WTC11 (cell line): ENCODE data around the gene FCN3. TPM values are rescaled to one million over a fixed set of nuclear protein-coding genes. Genes with fewer than 3 reads are reported as not detected.

Experiments
- ATF1 ChIP-seq: sonication (generic); formaldehyde crosslinking; IDR thresholded peaks from 2 replicates; pipeline ENCODE4 v1.8.1; 2023; ENCODE audit warnings: mild to moderate bottlenecking, moderate library complexity, missing genetic modification reagents
- ATF3 ChIP-seq: sonication (generic); formaldehyde crosslinking; conservative IDR thresholded peaks from 2 replicates; pipeline ENCODE4 v1.8.1; 2022; ENCODE audit warnings: mild to moderate bottlenecking, missing genetic modification reagents
- CBFB ChIP-seq: sonication (generic); formaldehyde crosslinking; IDR thresholded peaks from 2 replicates; pipeline ENCODE4 v1.8.1; 2022; ENCODE audit warnings: mild to moderate bottlenecking, low read depth, missing genetic modification reagents
- CTCF ChIP-seq: fragments of 200-600 bp; IDR thresholded peaks from 2 replicates; pipeline ENCODE4 v1.8.0; 2022; ENCODE audit warnings: antibody characterized with exemption
- ERG ChIP-seq: fragments of 250-450 bp; sonication (Bioruptor Pico); IDR thresholded peaks from 2 replicates; pipeline ENCODE4 v1.8.0; 2021; ENCODE audit warnings: mild to moderate bottlenecking
- ESRRA ChIP-seq: sonication (generic); formaldehyde crosslinking; IDR thresholded peaks from 2 replicates; pipeline ENCODE4 v1.8.1; 2022; ENCODE audit warnings: mild to moderate bottlenecking, missing genetic modification reagents, borderline replicate concordance
- ETV6 ChIP-seq: sonication (generic); formaldehyde crosslinking; IDR thresholded peaks from 2 replicates; pipeline ENCODE4 v1.8.1; 2022; ENCODE audit warnings: mild to moderate bottlenecking, missing genetic modification reagents
- FOXJ3 ChIP-seq: sonication (generic); formaldehyde crosslinking; IDR thresholded peaks from 2 replicates; pipeline ENCODE4 v1.9.0; 2021; ENCODE audit warnings: missing genetic modification reagents, mild to moderate bottlenecking, borderline replicate concordance
- MYBL2 ChIP-seq: sonication (generic); formaldehyde crosslinking; IDR thresholded peaks from 2 replicates; pipeline ENCODE4 v1.8.1; 2023; ENCODE audit warnings: mild to moderate bottlenecking, moderate library complexity, missing genetic modification reagents
- NFE2L1 ChIP-seq: sonication (generic); formaldehyde crosslinking; IDR thresholded peaks from 2 replicates; pipeline ENCODE4 v1.8.1; 2023; ENCODE audit warnings: missing genetic modification reagents
- PREB ChIP-seq: sonication (generic); formaldehyde crosslinking; IDR thresholded peaks from 2 replicates; pipeline ENCODE4 v1.8.1; 2022; ENCODE audit warnings: mild to moderate bottlenecking, missing genetic modification reagents, moderate library complexity, borderline replicate concordance
- SP1 ChIP-seq: sonication (generic); formaldehyde crosslinking; conservative IDR thresholded peaks from 2 replicates; pipeline ENCODE4 v1.8.1; 2022; ENCODE audit warnings: missing genetic modification reagents
- TEAD1 ChIP-seq: sonication (generic); formaldehyde crosslinking; IDR thresholded peaks from 2 replicates; pipeline ENCODE4 v1.8.0; 2022; ENCODE audit warnings: mild to moderate bottlenecking, missing genetic modification reagents
- TEAD4 ChIP-seq: sonication (generic); formaldehyde crosslinking; IDR thresholded peaks from 2 replicates; pipeline ENCODE4 v1.8.0; 2022; ENCODE audit warnings: mild to moderate bottlenecking, missing genetic modification reagents
- ZBTB21 ChIP-seq: sonication (generic); formaldehyde crosslinking; IDR thresholded peaks from 2 replicates; pipeline ENCODE4 v1.8.1; 2023; ENCODE audit warnings: mild to moderate bottlenecking, missing genetic modification reagents, borderline replicate concordance
- ZNF121 ChIP-seq: sonication (generic); formaldehyde crosslinking; IDR thresholded peaks from 2 replicates; pipeline ENCODE4 v1.8.0; 2023; ENCODE audit warnings: missing genetic modification reagents
- total RNA-seq: library from RNA; stranded (reverse); gene quantifications from 3 replicates; pipeline ENCODE4 v1.2.3, GENCODE V29; 2021
- TF ChIP-seq, protein P1 (sequence below): sonication (generic); formaldehyde crosslinking; IDR thresholded peaks from 2 replicates; pipeline ENCODE4 v1.8.0; 2022; ENCODE audit warnings: mild to moderate bottlenecking, missing genetic modification reagents
- TF ChIP-seq, protein P2 (sequence below): sonication (generic); formaldehyde crosslinking; IDR thresholded peaks from 2 replicates; pipeline ENCODE4 v1.8.1; 2022; ENCODE audit warnings: low read depth, mild to moderate bottlenecking, moderate library complexity, missing genetic modification reagents, borderline replicate concordance
- TF ChIP-seq, protein P3 (sequence below): fragments of 250-450 bp; sonication (Bioruptor Pico); conservative IDR thresholded peaks from 2 replicates; pipeline ENCODE4 v1.9.0; 2021; ENCODE audit warnings: mild to moderate bottlenecking
- TF ChIP-seq, protein P4 (sequence below): sonication (generic); formaldehyde crosslinking; IDR thresholded peaks from 2 replicates; pipeline ENCODE4 v1.8.1; 2023; ENCODE audit warnings: mild to moderate bottlenecking, missing genetic modification reagents
- TF ChIP-seq, protein P5 (sequence below): fragments of 250-450 bp; sonication (Bioruptor Pico); IDR thresholded peaks from 2 replicates; pipeline ENCODE4 v1.9.0; 2021; ENCODE audit warnings: mild to moderate bottlenecking, borderline replicate concordance

The FCN3 gene
- total RNA-seq, 1 experiment from 2014 or later: 0.98 TPM

GRCh38 chr1:27366411-27367159, 8.0 kb downstream of the FCN3 start, which contains the start of gene MAP3K6 (continued):
- TF ChIP-seq FOXJ3 (CRISPR knock-in tag): no peak
- no peak for TF ChIP-seq ZBTB21 (CRISPR knock-in tag)
- TF ChIP-seq PREB (CRISPR knock-in tag): no peak
- TF ChIP-seq, protein P1, sequence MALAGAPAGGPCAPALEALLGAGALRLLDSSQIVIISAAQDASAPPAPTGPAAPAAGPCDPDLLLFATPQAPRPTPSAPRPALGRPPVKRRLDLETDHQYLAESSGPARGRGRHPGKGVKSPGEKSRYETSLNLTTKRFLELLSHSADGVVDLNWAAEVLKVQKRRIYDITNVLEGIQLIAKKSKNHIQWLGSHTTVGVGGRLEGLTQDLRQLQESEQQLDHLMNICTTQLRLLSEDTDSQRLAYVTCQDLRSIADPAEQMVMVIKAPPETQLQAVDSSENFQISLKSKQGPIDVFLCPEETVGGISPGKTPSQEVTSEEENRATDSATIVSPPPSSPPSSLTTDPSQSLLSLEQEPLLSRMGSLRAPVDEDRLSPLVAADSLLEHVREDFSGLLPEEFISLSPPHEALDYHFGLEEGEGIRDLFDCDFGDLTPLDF (CRISPR knock-in tag): no peak
- TF ChIP-seq TEAD4 (CRISPR knock-in tag): no peak
- TF ChIP-seq, protein P2, sequence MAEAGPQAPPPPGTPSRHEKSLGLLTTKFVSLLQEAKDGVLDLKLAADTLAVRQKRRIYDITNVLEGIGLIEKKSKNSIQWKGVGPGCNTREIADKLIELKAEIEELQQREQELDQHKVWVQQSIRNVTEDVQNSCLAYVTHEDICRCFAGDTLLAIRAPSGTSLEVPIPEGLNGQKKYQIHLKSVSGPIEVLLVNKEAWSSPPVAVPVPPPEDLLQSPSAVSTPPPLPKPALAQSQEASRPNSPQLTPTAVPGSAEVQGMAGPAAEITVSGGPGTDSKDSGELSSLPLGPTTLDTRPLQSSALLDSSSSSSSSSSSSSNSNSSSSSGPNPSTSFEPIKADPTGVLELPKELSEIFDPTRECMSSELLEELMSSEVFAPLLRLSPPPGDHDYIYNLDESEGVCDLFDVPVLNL (CRISPR knock-in tag): no peak
- no peak for TF ChIP-seq CBFB
- 0 out of 2 replicates have a peak, but pooled peaks have one; percentile 9 for TF ChIP-seq ETV6 (CRISPR knock-in tag)
- TF ChIP-seq ERG: no peak
- 0 out of 2 replicates have a peak, but pooled peaks have one; percentile 13 for TF ChIP-seq TEAD1
- TF ChIP-seq ATF1: no peak
- TF ChIP-seq CTCF: no peak
- no peak for TF ChIP-seq ESRRA (CRISPR knock-in tag)
- no peak for TF ChIP-seq NFE2L1
- TF ChIP-seq, protein P3, sequence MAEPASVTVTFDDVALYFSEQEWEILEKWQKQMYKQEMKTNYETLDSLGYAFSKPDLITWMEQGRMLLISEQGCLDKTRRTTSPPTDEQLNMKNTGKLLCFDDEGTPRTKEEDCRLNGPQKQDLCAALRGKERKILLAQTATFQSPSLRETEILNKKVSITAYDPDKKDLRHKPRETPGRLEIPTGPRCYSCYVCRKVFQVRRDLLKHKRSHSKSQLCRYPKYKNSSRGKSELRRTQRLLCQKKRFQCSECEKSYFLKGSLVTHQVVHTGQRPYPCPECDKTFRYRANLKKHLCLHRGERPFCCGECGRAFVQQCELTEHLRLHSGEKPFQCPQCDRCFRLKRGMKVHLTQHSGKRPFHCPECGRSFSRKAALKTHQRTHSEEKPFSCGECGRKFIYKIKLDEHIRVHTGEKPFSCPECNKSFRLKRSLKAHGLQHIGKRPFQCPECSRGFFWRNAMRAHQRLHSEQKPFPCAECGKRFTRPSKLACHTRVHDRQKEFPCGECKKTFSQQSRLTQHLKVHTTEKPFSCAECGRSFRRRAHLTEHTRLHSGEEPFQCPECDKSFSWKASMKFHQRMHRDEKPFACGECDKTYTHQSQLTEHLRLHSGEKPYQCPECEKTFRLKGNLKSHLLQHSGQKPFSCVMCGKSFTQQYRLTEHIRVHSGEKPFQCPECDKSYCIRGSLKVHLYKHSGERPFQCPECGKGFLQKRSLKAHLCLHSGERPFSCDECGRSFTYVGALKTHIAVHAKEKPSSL (CRISPR knock-in tag): no peak
- TF ChIP-seq, protein P4, sequence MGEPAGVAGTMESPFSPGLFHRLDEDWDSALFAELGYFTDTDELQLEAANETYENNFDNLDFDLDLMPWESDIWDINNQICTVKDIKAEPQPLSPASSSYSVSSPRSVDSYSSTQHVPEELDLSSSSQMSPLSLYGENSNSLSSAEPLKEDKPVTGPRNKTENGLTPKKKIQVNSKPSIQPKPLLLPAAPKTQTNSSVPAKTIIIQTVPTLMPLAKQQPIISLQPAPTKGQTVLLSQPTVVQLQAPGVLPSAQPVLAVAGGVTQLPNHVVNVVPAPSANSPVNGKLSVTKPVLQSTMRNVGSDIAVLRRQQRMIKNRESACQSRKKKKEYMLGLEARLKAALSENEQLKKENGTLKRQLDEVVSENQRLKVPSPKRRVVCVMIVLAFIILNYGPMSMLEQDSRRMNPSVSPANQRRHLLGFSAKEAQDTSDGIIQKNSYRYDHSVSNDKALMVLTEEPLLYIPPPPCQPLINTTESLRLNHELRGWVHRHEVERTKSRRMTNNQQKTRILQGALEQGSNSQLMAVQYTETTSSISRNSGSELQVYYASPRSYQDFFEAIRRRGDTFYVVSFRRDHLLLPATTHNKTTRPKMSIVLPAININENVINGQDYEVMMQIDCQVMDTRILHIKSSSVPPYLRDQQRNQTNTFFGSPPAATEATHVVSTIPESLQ (CRISPR knock-in tag): no peak
- TF ChIP-seq, protein P5, sequence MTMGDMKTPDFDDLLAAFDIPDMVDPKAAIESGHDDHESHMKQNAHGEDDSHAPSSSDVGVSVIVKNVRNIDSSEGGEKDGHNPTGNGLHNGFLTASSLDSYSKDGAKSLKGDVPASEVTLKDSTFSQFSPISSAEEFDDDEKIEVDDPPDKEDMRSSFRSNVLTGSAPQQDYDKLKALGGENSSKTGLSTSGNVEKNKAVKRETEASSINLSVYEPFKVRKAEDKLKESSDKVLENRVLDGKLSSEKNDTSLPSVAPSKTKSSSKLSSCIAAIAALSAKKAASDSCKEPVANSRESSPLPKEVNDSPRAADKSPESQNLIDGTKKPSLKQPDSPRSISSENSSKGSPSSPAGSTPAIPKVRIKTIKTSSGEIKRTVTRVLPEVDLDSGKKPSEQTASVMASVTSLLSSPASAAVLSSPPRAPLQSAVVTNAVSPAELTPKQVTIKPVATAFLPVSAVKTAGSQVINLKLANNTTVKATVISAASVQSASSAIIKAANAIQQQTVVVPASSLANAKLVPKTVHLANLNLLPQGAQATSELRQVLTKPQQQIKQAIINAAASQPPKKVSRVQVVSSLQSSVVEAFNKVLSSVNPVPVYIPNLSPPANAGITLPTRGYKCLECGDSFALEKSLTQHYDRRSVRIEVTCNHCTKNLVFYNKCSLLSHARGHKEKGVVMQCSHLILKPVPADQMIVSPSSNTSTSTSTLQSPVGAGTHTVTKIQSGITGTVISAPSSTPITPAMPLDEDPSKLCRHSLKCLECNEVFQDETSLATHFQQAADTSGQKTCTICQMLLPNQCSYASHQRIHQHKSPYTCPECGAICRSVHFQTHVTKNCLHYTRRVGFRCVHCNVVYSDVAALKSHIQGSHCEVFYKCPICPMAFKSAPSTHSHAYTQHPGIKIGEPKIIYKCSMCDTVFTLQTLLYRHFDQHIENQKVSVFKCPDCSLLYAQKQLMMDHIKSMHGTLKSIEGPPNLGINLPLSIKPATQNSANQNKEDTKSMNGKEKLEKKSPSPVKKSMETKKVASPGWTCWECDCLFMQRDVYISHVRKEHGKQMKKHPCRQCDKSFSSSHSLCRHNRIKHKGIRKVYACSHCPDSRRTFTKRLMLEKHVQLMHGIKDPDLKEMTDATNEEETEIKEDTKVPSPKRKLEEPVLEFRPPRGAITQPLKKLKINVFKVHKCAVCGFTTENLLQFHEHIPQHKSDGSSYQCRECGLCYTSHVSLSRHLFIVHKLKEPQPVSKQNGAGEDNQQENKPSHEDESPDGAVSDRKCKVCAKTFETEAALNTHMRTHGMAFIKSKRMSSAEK: no peak
- no peak for TF ChIP-seq ZNF121 (CRISPR knock-in tag)
- TF ChIP-seq SP1 (CRISPR knock-in tag): 0 out of 2 replicates have a peak, but pooled peaks have one; percentile 28
- TF ChIP-seq ATF3 (CRISPR knock-in tag): no peak
- TF ChIP-seq MYBL2 (CRISPR knock-in tag): no peak
